Thyroid gland (tissue), 4 donors: ENCODE measurements around the gene FAR2. TPM values are rescaled to one million over a fixed set of nuclear protein-coding genes. Genes with fewer than 3 reads are reported as not detected.

Experiments used
- DNase-seq, 2 donors: peaks; one replicate each; pipeline ENCODE4 v3.0.0-alpha.2; 2019
- H3K27ac ChIP-seq, 3 donors: fragments of 200-600 bp; sonication (generic); 1 replicate in 2 of 3; 2 replicates in 1 of 3; pipeline ENCODE4 v1.5.1; 2016 to 2019; ENCODE audit warnings: mild to moderate bottlenecking in 1 of 3, moderate library complexity in 1 of 3
- H3K27me3 ChIP-seq: fragments of 200-600 bp; sonication (generic); one replicate; pipeline ENCODE4 v1.5.1; 2019
- H3K36me3 ChIP-seq, 2 donors: fragments of 200-600 bp; sonication (generic); one replicate each; pipeline ENCODE4 v1.5.1; 2016 to 2019
- H3K4me1 ChIP-seq, 2 donors: fragments of 200-600 bp; sonication (generic); one replicate each; pipeline ENCODE4 v1.5.1; 2017 to 2019
- H3K4me3 ChIP-seq, 3 donors: fragments of 200-600 bp; sonication (generic); replicated peaks in 1 of 3; 1 replicate in 2 of 3; 2 replicates in 1 of 3; pipeline ENCODE4 v1.5.1; 2016; ENCODE audit warnings: mild to moderate bottlenecking in 1 of 3
- H3K9me3 ChIP-seq: fragments of 200-600 bp; sonication (generic); one replicate; pipeline ENCODE4 v1.5.1; 2017
- POLR2A ChIP-seq, 2 donors: fragments of 450-650 bp; IDR thresholded peaks; one replicate each; pipeline ENCODE4 v1.6.1; 2017; ENCODE audit warnings: antibody characterized with exemption in 2 of 2, mild to moderate bottlenecking in 2 of 2, moderate library complexity in 1 of 2
- whole genome bisulfite sequencing, 2 donors: methylation state at CpG; one replicate each; pipeline ENCODE4 v1.1.5; 2017; 5-methylcytosine and 5-hydroxymethylcytosine counted together
- intact Hi-C: fragments of 100-400 bp; cut with DNase I; formaldehyde crosslinking; loops from one replicate; pipeline ENCODE4 v1.15.1; 2023
- total RNA-seq, 4 donors: library from RNA; depleted of rRNA; stranded (reverse); fragments of >200 nt; gene quantifications; one replicate each; pipeline ENCODE4 v1.2.3, GENCODE V29; 2016
- TF ChIP-seq, protein P1 (sequence below), 6 experiments: fragments of 200-600 bp in 3 of 6; fragments of 450-650 bp in 3 of 6; sonication (generic) in 3 of 6; IDR thresholded peaks; one replicate each; pipeline ENCODE4 v1.5.1; 2016 to 2019; ENCODE audit warnings: antibody characterized with exemption in 6 of 6, mild to moderate bottlenecking in 2 of 6, inconsistent platforms in 1 of 6, moderate library complexity in 1 of 6

FAR2 gene
- total RNA-seq, 4 donors from 2014 or later: 3.2 to 9.1 (median 4.3) TPM

DNA sequence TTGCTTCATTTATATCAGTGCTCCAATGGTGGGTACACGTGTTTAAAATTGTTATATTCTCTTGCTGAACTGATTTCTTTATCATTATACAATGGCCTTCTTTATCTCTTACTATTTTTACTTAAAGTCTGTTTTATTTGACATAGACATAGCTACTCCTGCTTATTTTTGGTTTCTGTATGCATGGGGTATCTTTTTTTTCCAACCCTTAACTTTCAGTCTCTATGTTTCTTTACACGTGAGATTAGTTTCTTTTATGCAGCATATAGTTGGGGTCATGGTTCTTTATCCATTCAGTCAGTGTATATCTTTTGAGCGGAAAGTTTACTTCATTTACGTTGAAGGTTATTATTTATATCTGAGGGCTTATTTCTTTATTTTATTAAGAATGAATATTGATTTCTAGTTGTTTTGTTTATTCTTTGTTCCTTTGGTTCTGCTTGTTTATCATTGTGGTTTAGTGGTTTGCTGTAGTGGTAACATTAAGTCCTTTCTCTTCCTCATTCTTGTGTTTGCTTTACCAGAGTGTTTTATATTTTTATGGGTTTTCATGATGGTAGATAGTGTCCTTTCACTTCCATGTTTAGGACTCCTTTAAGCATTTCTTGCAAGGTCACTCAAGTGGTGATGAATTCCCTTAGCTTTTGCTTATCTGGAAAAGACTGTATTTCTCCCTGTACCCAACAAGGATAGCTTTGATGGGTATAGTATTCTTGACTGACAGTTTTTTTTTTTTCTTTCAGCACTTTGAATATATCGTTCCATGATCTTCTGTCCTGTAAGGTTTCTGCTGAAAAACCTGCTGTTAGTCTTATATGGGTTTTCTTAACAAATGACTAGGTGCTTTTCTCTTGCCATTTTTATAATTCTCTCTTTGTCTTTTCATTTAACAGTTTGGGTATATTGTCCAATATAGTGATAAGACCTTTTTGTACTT lies 38.3 kb upstream of the FAR2 start:
- no peaks in the 10 kb centered on the region for H3K27me3 ChIP-seq
- DNase-seq: no peak
- 67 to 74% methylated on average over 5 of the region's 5 CpGs for WGBS, 2 donors
- no peaks in the 10 kb centered on the region for H3K36me3 ChIP-seq
- no peaks in the 10 kb centered on the region for H3K4me1 ChIP-seq
- no peak overlapping the region for H3K27ac ChIP-seq
- TF ChIP-seq, protein P1, sequence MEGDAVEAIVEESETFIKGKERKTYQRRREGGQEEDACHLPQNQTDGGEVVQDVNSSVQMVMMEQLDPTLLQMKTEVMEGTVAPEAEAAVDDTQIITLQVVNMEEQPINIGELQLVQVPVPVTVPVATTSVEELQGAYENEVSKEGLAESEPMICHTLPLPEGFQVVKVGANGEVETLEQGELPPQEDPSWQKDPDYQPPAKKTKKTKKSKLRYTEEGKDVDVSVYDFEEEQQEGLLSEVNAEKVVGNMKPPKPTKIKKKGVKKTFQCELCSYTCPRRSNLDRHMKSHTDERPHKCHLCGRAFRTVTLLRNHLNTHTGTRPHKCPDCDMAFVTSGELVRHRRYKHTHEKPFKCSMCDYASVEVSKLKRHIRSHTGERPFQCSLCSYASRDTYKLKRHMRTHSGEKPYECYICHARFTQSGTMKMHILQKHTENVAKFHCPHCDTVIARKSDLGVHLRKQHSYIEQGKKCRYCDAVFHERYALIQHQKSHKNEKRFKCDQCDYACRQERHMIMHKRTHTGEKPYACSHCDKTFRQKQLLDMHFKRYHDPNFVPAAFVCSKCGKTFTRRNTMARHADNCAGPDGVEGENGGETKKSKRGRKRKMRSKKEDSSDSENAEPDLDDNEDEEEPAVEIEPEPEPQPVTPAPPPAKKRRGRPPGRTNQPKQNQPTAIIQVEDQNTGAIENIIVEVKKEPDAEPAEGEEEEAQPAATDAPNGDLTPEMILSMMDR (IDR thresholded peaks at IDR 0.05): no peak
- no peak for TF ChIP-seq POLR2A (IDR thresholded peaks at IDR 0.05)
- H3K9me3 ChIP-seq: no peaks in the 10 kb centered on the region
- no peak overlapping the region for H3K4me3 ChIP-seq
- intact Hi-C loops: no loop called here

DNA sequence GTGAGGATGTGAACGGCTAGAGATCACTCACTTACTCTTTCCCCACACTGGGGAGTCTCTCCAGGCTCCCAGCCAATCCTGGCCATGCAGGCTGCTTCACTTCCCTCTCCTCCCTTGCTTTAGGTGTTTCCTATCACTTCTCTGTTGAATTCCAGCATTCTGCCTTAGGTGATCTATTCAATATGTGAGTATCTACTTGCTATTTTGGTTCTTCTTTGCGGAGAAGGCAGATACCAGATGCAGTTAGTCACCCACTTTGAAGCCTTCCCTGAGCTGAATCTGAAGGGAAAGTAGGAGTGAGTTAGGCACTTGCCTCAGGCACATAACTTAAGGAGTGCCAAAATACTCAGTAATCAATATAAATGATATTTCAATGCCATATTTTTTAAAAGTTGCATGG lies 36.0 kb upstream of the FAR2 start:
- H3K4me1 ChIP-seq: no peaks in the 10 kb centered on the region
- H3K36me3 ChIP-seq: no peaks in the 10 kb centered on the region
- no peak for DNase-seq
- intact Hi-C loops: no loop called here
- no peak overlapping the region for H3K4me3 ChIP-seq
- H3K27ac ChIP-seq: no peak overlapping the region
- TF ChIP-seq POLR2A (IDR thresholded peaks at IDR 0.05): no peak
- TF ChIP-seq, protein P1 (IDR thresholded peaks at IDR 0.05): no peak
- H3K27me3 ChIP-seq: no peaks in the 10 kb centered on the region
- H3K9me3 ChIP-seq: no peaks in the 10 kb centered on the region
- 82 to 88% methylated on average over 2 of the region's 2 CpGs for WGBS, 2 donors

DNA sequence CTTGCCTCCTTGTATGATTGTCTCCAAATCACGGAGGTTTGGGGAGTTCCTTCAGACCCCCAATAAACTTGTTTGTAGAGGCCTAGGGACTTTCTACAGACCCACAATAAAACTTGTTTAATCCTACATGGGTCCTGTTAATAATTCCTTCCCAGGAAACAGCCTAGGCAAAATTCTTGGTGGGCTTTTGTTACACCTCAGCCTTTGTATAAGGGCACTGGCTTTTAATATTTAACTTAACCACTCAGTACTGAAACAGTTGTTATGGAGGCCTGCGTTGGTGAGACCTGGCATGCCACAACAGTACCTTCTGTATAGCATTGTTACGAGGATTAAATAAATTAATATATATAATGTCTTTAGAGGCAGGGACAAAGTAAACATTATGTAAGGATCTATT lies 32.7 kb upstream of the FAR2 start:
- DNase-seq: no peak
- no peaks in the 10 kb centered on the region for H3K9me3 ChIP-seq
- H3K27me3 ChIP-seq: no peaks in the 10 kb centered on the region
- H3K36me3 ChIP-seq: no peaks in the 10 kb centered on the region
- H3K4me3 ChIP-seq: no peak overlapping the region
- no peak overlapping the region for H3K27ac ChIP-seq
- no peaks in the 10 kb centered on the region for H3K4me1 ChIP-seq
- TF ChIP-seq, protein P1 (IDR thresholded peaks at IDR 0.05): no peak
- no peak for TF ChIP-seq POLR2A (IDR thresholded peaks at IDR 0.05)
- intact Hi-C loops: no loop called here
- WGBS, 2 donors: 81 to 85% methylated on average over 3 of the region's 3 CpGs

DNA sequence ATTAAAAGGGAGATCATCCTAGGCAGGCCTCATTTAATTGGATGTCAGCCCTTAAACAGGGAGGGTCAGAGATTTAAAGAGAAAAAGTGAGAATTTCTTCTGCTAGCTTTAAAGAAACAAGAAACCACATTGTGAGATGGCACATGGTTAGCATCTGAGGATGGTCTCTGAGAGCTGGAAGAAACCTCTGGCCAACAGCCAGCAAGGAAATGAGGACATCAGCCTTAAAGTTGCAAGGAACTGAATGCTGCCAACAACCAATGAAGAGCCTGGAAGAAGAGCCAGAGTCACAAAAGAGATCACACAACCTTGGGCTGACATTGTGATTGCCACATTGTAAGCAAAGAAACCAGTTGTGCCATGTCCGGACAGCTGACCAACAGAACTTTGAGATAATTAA lies 17.5 kb upstream of the FAR2 start:
- Histone ChIP-seq H3K4me1 (no peaks in the 10 kb centered on the region), H3K4me3 (no peak overlapping the region), H3K27me3 (no peaks in the 10 kb centered on the region), H3K9me3 (no peaks in the 10 kb centered on the region), H3K36me3 (no peaks in the 10 kb centered on the region), H3K27ac (no peak overlapping the region)
- 84% methylated on average over 1 of the region's 1 CpG for WGBS, 2 donors
- DNase-seq: no peak
- intact Hi-C loops: no loop called here
- TF ChIP-seq, protein P1 (IDR thresholded peaks at IDR 0.05): no peak
- no peak for TF ChIP-seq POLR2A (IDR thresholded peaks at IDR 0.05)

DNA sequence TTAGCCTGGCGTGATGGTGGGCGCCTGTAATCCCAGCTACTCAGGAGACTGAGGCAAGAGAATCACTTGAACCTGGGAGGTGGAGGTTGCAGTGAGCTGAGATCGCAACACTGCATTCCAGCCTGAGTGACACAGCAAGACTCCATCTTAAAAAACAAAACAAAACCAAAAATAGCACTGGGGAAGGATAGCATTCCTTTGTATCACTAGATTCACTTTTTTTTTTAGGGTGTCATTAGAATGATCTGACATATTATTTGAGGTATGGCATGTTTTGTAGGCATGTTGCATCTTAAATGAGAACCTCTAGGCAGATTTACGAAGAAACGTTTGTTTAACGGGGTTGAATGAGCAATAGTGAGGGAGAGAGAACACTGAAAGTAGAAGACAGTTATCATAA lies 16.8 kb upstream of the FAR2 start:
- Histone ChIP-seq H3K36me3 (no peaks in the 10 kb centered on the region), H3K27me3 (no peaks in the 10 kb centered on the region), H3K27ac (no peak overlapping the region), H3K4me3 (no peak overlapping the region), H3K4me1 (no peaks in the 10 kb centered on the region), H3K9me3 (no peaks in the 10 kb centered on the region)
- DNase-seq: no peak
- intact Hi-C loops: no loop called here
- TF ChIP-seq, protein P1 (IDR thresholded peaks at IDR 0.05): no peak
- no peak for TF ChIP-seq POLR2A (IDR thresholded peaks at IDR 0.05)
- WGBS, 2 donors: 76 to 90% methylated on average over 6 of the region's 6 CpGs
